NOMO-1 treated with dmso at 0.1 percent for 144 hours (cell line): ENCODE results near the gene EPN2.
"Not testable (repeated sequence)": the region's sequence is repeated elsewhere in the genome, so short reads cannot be mapped to it uniquely, and the experiment has no call there.

ENCODE experiments used
- DNase-seq: peaks from one replicate; lab custom pipeline; 2025; ENCODE audit not compliant: unreplicated experiment; lab: John Stamatoyannopoulos, UW

Gene EPN2

DNA sequence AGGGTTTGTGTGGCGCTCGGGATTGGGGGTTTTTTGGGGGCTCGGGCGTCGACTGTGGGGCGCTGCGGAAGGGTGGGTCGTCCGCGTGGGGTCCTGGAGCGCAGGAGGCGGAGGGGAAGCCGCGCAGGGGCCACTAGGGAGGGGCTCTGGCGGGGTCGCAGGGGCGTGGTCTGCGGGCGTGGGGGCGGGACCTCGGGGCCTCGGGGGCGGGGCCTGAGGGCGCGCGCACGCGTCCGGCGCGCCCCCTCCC is at the start of gene EPN2:
EPN2 (plus strand) TSS at position 228 of the 250 bp plus-strand sequence. CDS start 45,754 bp downstream, outside the sequence.
- not testable (repeated sequence) for DNase-seq

DNA sequence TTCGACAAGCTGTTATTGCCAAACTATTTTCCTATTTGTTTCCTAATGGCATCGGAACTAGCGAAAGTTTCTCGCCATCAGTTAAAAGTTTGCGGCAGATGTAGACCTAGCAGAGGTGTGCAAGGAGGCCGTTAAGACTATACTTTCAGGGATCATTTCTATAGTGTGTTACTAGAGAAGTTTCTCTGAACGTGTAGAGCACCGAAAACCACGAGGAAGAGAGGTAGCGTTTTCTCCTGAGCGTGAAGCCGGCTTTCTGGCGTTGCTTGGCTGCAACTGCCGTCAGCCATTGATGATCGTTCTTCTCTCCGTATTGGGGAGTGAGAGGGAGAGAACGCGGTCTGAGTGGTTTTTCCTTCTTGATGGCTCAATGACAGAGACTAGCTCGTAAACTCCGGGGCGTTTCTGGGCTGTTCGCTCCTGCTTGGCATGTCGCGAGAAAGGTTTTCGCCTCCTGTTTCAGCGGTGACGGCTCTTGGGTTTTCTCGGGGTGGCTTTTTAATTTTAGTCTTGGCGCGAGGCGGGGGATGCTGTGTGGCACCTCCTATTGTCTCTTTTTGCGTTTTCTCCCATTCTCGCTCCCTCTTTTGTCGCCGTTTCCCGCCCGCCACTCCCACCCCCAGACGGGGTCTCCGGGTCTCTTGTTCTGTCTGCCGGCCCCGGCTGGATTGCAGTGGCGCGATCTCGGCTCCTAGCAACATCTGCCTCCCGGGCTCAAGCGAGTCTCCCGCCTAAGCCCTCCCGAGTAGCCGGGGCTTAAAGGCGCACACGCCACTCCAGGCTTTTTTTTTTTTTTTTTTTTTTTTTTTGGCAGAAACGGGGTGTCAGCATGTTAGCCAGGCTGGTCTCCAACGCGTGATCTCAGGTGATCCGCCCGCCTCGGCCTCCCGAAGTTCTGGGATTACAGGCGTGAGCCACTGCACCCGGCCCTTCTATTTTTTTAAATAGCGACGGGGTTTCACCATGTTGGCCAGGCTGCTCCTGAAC is 49.0 kb upstream of the EPN2 start:
- not testable (repeated sequence) for DNase-seq

DNA sequence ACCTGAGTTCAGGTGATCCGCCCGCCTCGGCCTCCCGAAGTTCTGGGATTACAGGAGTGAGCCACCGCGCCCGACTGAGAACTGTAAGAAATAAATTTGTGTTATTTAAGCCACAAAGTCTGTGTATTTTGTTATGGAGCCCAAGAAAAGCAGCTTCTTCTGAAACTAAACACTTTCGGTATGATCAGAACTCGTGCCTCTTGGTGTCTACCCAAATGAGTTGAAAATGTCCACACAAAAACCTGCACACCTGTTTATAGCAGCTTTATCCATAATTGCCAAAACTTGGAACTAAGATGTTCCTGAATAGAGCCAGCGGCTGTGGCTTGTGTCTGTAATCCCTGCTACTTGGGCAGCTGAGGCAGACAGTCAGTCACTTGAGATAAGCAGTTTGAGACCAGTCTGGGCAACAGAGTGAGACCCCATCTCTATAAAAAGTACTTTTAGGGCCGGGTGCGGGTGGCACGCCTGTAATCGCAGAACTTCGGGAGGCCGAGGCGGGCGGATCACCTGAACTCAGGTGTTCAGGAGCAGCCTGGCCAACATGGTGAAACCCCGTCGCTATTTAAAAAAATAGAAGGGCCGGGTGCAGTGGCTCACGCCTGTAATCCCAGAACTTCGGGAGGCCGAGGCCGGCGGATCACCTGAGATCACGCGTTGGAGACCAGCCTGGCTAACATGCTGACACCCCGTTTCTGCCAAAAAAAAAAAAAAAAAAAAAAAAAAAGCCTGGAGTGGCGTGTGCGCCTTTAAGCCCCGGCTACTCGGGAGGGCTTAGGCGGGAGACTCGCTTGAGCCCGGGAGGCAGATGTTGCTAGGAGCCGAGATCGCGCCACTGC is 48.1 kb upstream of the EPN2 start:
- DNase-seq: not testable (repeated sequence)

DNA sequence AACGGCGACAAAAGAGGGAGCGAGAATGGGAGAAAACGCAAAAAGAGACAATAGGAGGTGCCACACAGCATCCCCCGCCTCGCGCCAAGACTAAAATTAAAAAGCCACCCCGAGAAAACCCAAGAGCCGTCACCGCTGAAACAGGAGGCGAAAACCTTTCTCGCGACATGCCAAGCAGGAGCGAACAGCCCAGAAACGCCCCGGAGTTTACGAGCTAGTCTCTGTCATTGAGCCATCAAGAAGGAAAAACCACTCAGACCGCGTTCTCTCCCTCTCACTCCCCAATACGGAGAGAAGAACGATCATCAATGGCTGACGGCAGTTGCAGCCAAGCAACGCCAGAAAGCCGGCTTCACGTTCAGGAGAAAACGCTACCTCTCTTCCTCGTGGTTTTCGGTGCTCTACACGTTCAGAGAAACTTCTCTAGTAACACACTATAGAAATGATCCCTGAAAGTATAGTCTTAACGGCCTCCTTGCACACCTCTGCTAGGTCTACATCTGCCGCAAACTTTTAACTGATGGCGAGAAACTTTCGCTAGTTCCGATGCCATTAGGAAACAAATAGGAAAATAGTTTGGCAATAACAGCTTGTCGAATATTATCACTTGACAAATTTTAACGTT is 47.3 kb upstream of the EPN2 start:
- not testable (repeated sequence) for DNase-seq

DNA sequence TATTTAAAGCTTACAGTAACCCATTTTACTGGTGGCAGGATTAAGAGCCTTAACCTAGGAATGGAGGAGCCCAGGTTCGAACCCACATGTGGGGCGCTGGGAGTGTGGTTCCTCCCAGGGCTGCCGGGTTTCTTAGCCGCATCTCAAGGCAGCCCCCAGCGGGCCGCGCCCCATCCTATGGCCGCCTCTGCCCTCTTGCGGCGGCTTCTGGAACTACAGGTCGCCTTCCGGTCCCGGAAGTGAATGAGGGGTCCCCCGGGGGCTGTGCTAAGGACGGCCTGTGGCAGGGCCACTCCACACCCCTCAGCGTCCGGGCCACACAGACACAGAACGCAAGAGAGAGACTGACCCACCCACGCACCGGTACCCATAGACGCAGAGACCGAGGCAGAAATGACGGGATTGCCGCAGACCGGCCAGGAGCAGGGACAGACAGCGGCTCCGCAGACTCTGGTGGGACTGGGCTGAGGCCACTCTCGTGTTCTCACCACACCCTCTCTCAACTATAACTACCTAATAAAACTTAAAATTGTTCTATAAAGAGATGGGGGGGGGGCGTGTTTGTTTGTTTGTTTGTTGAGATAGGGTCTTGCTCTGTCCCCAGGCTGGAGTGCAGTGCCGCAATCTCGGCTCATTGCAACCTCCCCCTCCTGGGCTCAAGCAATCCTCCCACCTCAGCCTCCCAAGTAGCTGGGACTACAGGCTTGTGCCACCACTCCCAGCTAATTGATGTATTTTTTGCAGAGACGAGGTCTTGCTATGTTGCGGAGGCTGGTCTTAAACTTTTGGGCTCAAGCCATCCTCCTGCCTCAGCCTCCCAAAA is 40.6 kb upstream of the EPN2 start:
- not testable (repeated sequence) for DNase-seq

DNA sequence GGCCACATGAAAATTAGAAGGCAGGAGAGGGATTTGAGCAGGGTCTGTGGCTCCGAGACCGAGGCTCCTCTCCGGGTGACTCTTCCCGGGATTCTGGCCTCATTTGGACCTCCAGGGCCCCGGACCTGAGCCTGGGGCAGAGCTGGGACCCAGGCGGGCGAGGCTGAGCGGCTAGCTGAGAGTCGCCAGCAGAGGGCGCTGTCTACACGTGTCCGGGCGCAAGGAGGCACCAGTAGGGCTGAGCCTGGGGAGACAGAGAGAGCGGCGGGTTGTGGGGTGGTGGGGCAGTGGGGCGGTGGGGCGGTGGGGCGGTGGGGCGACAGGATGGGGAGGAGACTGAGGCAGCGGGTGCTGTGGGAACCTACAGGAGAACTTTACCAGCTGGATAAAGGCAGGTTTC is 34.7 kb upstream of the EPN2 start:
- not testable (repeated sequence) for DNase-seq

DNA sequence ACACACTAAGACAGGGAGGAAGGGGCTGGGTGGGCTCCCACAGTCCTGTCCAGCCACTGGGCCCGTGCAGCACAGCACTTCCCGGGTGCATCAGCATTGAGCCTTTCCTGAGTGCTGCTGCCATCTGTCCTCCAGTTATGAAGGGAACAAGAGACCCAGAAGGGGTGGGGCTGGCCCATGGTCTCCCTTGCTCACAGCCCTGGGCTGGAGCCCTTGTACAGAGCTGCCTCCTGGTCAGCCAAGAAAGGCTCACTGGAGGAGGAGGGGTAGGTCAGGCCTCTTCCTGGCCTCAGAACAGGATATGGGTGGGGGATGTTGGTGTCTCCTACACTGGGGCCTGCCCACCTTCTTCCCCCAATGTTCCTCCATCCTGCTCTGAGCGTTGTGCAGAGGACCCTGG is 33.7 kb upstream of the EPN2 start:
- not testable (repeated sequence) for DNase-seq

DNA sequence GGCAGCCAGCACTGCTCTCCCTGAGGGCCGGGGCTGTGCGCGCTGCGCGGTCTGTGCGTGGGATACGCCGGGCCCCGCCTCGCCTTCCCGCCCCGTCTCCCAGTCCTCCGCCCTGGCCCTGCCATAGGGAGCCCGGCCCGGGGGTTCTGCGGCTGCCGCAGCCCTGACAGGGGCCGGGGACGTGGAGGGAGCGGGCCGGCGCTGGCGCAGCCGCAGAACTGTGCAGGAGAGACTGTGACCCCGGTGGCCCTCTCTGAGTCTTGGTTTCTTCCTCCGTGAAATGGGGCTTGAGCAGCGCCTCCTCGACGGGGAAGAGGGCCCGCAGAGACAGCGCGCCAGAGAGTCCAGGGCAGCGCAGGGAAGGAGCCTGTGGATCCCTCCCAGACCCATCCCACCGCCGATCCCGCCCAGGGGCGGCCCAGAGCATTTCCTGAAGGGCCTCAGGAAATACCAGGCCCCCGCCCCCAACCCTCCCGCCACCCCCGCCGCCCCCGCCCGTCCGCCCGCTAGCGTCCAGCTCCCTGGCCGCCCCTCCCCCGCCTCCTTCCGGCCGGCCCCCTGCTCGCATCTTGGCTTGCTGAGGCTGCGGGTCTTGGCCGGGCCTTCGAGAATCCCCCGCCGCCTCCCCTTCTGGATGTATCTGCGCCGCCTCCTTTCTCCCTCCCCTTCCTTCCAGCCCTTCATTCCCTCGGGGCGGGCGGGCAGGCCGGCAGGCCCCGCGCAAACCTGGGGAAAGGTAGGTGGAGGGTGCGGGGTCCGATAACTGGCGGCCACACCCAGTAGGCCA is 21.9 kb upstream of the EPN2 start:
- not testable (repeated sequence) for DNase-seq

DNA sequence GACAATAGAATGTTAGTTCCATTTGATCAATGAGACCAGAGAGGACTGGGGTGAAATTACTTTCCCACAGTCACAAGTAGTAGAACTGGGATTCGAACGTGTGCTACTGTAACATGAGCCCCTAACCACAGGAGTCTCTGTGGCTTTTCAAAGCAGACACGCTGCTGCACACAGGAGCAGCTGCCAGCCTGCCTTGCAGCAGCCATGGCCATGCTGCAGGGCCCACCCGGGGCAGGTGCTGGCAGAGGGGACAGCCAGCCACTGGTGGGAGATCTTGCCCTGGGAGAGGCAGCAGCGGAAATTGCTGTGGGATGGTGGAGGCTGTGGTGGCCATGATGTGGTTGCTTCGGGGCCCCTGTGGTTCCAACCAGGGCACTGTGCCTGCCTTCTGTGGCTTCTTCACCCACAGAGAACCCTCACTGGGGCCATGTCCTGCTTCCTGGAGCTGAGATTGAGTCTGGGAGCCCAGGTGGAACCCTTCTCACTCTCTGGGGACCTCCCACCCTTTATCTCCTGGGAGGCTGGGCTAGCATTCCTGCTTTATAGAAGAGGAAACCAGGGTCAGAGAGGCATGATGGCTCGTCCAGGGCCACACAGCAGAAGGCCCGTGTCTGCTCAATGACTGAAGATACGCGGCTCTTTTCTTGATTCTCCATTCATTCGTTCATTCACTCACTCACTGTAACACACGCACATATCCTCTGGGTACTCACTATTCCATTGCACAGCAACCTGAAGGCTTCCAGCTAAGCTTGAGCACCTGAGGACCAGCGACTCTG is 20.8 kb upstream of the EPN2 start:
- not testable (repeated sequence) for DNase-seq

DNA sequence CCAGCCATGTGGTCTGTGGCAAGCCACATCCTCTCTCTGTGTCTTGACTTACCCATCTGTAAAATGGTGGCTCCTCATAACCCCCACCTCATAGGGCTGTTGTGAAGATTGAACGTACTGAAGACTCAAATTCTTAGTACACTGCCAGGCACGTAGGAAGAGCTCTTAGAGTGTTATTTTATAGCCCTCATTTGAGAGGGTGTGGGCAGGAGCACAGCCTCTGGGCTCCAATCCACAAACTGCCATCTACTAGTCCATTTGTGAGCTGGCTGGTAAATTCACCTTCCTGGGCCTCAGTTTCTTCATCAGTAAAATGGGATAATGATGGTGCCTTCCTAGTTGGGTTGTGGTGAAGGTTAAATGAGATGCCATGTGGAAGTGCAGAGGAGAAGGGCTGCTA is 18.3 kb upstream of the EPN2 start:
- DNase-seq: not testable (repeated sequence)

DNA sequence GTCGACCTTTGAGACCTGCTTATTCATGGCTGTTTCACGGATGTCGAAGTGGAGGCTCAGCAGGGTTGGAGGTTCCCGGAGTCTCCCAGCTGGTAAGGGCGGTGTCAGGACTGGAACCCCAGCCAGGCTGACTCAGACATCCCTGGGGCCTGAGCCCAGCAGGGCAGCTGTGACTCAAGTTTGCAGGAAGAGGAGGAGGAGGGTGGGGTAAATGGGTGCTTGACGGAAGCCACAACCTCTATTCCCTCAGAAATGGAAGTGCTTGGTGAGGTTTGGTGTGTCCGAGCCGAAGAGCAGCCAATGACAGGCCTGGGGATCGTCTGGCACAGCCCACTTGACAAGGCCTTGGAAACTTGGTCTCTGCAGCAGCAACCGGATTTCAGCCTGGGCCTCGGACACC is 17.8 kb upstream of the EPN2 start:
- not testable (repeated sequence) for DNase-seq

DNA sequence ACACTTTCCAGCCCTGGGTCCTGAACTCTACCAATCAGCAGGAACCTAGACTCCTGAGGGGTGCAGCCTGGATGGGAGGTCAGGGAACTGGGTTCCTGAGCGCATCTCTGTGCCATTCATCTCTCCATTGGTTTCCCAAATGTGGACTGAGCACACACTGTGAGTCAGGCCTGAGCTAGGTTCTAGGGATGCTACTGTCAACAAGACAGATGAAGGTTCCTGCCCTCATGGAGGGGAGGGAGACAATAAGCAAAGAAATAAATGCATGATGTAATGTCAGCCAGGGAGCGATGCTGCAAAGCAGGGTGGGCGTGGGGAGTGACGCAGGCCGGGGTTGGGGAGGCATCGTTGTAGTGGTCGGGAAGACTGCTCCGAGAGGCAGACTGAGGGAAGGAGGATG is 17.0 kb upstream of the EPN2 start:
- not testable (repeated sequence) for DNase-seq

DNA sequence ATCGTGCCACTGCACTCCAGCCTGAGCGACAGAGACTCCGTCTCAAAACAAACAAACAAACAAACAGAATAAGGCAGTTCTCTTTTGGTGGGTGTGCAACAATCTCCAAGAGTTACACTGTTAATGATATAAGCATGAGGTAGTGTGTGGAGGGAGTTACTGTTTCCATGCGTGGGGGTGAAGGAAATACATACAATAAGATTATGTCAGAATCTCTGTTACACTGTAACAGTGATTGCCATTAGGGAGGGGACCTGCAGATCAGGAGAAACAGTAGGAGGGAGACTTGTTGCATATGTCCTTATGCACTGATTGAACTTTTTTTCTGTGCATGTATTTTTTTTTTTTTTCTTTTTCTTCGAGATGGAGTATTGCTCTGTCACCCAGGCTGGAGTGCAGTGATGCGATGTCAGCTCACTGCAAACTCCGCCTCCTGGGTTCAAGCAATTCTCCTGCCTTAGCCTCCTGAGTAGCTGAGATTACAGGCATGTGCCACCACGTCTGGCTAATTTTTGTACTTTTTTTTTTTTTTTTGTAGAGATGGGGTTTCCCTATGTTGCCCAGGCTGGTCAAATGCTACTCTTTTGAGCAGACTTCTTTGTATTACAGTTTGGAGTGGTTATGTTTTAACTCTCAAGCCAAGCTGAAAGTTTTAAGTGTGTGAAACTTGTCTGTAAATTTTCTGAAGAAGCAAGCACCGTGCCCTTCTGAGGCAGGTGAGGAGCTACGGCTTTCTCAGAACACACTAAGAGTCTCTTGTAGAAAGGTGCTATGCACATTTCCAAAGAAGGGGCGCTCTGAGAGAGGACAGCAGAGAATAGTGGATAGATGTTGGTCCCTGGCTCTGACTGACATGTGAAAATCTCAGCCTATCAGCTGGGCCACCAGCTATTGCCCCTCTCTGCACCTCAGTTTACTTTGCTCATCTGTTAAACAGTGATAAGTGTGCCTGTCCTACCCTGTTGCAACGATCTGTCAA is 10.3 kb upstream of the EPN2 start:
- DNase-seq: not testable (repeated sequence)

DNA sequence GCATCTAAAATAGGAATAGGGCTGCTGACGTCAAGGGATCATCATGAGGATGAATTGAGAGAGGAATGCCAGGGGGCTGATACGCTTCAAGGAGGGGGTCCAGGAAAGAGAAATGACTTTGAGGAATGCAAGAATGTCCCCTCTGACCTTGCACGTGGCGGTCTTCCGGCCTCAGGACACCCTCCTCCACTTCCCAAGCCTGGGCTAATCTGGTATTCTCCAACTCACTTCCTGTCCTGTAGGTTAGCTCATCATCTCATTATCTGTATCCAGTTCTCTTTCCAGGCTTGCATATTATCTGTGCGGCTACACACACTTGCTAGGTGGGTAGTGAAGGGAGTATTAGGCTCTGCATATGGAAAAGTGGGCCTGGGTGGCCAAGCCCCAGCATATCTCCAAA is 2.5 kb upstream of the EPN2 start:
- DNase-seq: not testable (repeated sequence)

DNA sequence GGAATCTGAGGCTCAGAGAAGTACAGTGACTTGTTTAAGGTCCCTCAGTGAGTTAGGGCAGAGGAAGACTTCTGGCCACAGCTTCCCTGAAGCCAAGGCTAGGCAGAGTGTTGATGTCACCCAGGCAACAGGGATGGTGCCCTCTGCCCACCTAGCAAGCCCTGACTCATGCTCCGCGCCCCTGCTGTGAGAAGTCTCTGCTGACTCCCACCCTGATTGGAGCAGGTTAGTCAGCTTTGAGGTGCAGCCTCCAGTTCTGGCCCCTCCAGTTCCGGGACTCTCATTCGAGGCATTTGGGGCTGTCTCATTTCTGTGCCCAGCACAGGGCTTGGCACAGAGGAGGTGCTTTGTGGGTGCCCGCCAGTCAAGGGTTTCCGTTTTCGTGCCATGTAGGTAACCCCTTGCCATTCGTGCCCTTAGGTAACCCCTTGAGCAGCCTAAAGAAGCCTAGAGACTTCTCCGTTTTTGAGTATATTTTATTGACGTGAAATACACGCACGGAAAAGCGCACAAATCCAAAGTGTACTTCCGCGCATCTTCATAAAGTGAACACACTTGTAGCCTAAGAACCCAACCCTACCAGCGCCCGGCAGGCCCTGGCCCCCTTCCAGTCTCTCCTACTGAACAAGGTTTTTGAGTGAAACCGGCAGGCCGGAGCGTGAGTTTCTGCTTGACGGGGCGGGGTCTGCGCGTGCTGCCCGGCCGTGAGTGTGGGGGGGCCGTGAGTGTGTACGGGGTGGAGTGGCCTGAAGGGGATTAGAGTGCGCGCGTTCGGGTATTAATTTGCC is 621 bp upstream of the EPN2 start:
- DNase-seq: not testable (repeated sequence)

DNA sequence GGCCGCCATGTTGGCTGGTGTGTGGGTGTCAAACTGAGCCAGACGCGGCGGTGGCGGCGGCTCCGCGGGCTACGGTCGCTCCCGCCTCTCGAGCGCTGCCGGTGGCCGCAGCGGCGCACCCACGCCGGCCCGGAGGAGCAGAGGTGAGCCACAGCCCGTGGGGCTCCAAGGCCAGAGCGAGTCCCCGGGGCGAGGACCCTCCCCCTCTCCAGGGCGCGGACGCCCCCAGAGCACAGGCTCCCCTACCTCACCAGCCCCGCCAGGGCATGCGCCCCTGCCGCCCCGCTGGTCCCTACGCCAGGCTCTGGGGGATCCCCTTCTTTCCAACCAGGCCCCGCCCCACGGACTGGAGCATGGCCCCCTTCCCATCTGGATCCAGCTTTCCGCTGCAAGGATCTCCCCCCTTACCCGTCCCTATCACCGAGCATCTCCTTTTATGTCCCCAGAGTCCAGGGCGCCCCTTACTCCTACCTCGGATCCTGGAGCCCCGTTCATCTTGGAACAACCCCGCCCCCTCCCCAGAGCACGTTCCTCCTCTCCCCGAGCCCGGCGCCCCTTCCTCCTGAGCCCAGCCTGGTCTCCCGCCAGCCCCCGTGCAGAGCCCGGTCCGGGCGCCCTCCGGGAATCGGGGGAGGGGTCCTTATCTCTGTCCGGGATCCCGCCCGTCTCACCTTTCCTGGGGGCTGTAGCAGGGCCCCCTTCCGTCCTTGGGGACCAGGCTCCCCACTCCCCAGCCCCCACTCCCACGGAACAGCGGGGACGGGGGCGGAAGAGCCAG is 412 bp downstream of the EPN2 start:
- DNase-seq: no peak
